Testis (tissue), 3 donors: Measurements from ENCODE around the gene VWA8. TPM values are rescaled to one million over a fixed set of nuclear protein-coding genes. Genes with fewer than 3 reads are reported as not detected.

Source experiments
- DNase-seq: peaks from one replicate; pipeline ENCODE4 v3.0.0-alpha.2; 2019
- H3K27ac ChIP-seq, 2 donors: fragments of 200-600 bp; sonication (generic); one replicate each; pipeline ENCODE4 v1.5.1; 2019
- H3K27me3 ChIP-seq: fragments of 200-600 bp; sonication (generic); one replicate; pipeline ENCODE4 v1.5.1; 2019
- H3K36me3 ChIP-seq: fragments of 200-600 bp; sonication (generic); one replicate; pipeline ENCODE4 v1.5.1; 2017; ENCODE audit warnings: low read depth; ENCODE audit errors: missing control alignments
- H3K4me1 ChIP-seq: fragments of 200-600 bp; sonication (generic); one replicate; pipeline ENCODE4 v1.5.1; 2019
- H3K4me3 ChIP-seq, 2 donors: fragments of 200-600 bp; sonication (generic); one replicate each; pipeline ENCODE4 v1.5.1; 2017 to 2019
- H3K9me3 ChIP-seq: fragments of 200-600 bp; sonication (generic); one replicate; pipeline ENCODE4 v1.5.1; 2017
- POLR2A ChIP-seq: fragments of 450-650 bp; IDR thresholded peaks from one replicate; pipeline ENCODE4 v1.6.1; 2017; ENCODE audit warnings: antibody characterized with exemption, mild to moderate bottlenecking, moderate library complexity
- WGBS, 2 donors: methylation state at CpG; one replicate each; pipeline ENCODE4 v1.1.5; 2018; 5-methylcytosine and 5-hydroxymethylcytosine counted together
- intact Hi-C: fragments of 100-400 bp; cut with DNase I; formaldehyde crosslinking; loops from one replicate; pipeline ENCODE4 v1.15.1; 2023; ENCODE audit warnings: low total_unique reads
- polyA plus RNA-seq: library from polyadenylated mRNA; stranded (reverse); fragments of 350-450 nt; fragmentation: Illumina TruSeq; extraction: RNeasy Lipid Tissue Mini Kit (QIAGEN cat#74804); gene quantifications from one replicate; pipeline ENCODE4 v1.2.3, GENCODE V29; 2014; ENCODE audit warnings: low read depth, low replicate concordance; ENCODE audit not compliant: insufficient read depth
- total RNA-seq, 2 donors: library from RNA; depleted of rRNA; stranded (reverse); fragments of >200 nt; gene quantifications; one replicate each; pipeline ENCODE4 v1.2.3, GENCODE V29; 2016
- TF ChIP-seq, protein P1 (sequence below), 3 experiments: fragments of 450-650 bp in 2 of 3; fragments of 200-600 bp in 1 of 3; sonication (generic) in 1 of 3; IDR thresholded peaks; one replicate each; pipeline ENCODE4 v1.5.1; 2016 to 2019; ENCODE audit warnings: antibody characterized with exemption in 3 of 3, mild to moderate bottlenecking in 2 of 3, moderate library complexity in 1 of 3

The VWA8 gene
- total and polyA plus RNA-seq, 3 donors from 2014 or later, result 6.9 to 27.1 (median 15.2) TPM

DNA sequence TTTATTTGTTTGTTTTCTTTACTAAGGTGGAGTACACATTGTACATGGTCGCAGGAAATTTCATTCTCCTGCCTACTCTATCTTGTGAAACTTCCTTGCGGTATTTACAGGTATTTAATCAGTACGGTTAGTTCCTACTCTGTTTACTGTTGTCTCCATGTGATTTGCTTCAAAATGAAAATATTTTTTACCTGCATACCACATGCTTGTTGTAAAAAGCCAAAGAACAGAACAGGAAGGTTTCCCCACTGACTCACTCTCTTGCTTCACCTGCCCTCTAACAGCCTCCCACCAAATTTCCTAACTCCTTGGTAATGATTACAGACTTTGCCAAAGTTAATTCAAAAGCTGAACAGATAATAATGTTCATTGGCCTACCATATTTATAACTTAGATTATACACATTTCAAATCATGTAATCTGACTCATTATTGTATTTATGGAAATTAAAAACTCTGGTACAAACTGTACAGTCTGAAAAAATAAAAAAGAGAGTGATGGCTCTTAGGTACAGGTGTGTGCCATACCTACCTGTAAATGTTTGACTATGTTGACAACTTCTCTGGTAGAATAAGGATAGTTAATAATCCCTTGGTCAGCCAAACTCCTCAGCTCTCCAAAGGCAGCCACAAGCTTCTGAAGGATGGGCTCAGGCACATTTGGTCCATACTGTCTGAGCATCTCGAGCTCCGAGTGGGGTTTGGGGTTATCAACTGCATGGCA lies 239.9 kb downstream of the VWA8 start:
- no peaks in the 10 kb centered on the region for H3K9me3 ChIP-seq
- no peaks in the 10 kb centered on the region for H3K4me1 ChIP-seq
- H3K27ac ChIP-seq, result no peak overlapping the region
- no peak overlapping the region for H3K4me3 ChIP-seq
- WGBS, 2 donors, result 93 to 97% methylated on average over 5 of the region's 5 CpGs
- no peaks in the 10 kb centered on the region for H3K36me3 ChIP-seq
- H3K27me3 ChIP-seq, result no peaks in the 10 kb centered on the region
- DNase-seq, result no peak
- TF ChIP-seq, protein P1, sequence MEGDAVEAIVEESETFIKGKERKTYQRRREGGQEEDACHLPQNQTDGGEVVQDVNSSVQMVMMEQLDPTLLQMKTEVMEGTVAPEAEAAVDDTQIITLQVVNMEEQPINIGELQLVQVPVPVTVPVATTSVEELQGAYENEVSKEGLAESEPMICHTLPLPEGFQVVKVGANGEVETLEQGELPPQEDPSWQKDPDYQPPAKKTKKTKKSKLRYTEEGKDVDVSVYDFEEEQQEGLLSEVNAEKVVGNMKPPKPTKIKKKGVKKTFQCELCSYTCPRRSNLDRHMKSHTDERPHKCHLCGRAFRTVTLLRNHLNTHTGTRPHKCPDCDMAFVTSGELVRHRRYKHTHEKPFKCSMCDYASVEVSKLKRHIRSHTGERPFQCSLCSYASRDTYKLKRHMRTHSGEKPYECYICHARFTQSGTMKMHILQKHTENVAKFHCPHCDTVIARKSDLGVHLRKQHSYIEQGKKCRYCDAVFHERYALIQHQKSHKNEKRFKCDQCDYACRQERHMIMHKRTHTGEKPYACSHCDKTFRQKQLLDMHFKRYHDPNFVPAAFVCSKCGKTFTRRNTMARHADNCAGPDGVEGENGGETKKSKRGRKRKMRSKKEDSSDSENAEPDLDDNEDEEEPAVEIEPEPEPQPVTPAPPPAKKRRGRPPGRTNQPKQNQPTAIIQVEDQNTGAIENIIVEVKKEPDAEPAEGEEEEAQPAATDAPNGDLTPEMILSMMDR (IDR thresholded peaks at IDR 0.05), result no peak
- no peak for TF ChIP-seq POLR2A
- intact Hi-C loops, result no loop called here

DNA sequence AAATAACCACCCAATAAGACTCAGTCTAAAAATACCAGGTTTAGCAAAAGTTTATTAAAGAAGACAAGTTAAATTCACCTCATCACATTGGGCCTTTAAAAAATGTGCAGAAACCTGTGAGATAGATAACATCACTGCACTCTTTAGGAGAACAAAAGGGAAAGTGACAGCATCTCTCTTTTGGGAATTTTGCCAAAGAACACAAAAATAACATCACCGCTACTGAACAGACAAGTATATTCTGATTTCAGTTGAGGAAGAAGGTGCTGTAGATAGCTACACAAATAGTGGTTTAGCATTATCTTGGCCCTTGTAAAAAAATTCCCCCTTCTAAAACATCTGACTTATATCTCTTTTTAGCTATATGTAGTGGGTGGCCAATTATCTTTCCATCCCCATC lies 244.7 kb downstream of the VWA8 start:
- H3K27ac ChIP-seq, result no peak overlapping the region
- H3K4me1 ChIP-seq, result no peaks in the 10 kb centered on the region
- H3K9me3 ChIP-seq, result no peaks in the 10 kb centered on the region
- H3K36me3 ChIP-seq, result no peaks in the 10 kb centered on the region
- 77 to 81% methylated on average over 1 of the region's 1 CpG for WGBS, 2 donors
- intact Hi-C loops, result no loop called here
- DNase-seq, result no peak
- no peak overlapping the region for H3K4me3 ChIP-seq
- TF ChIP-seq, protein P1 (IDR thresholded peaks at IDR 0.05), result no peak
- TF ChIP-seq POLR2A, result no peak
- H3K27me3 ChIP-seq, result no peaks in the 10 kb centered on the region

DNA sequence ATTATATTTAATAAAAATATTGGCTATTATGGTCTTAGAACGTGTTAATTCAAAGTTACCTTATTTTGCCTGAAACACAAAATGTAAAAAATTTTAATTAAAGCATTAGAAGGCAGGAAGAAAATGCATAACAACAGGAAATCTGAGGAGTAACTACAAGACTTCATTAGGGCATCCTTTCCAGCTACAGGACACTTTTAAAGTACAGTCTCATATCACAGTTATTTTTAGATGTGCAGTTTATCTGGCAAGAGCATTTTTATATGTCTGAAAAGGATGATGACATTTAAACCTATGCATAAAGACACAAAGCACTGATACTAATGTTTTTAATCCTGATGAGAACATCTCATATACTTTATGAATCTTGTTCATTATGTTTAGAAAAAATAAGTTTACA lies 247.5 kb downstream of the VWA8 start:
- Histone ChIP-seq H3K4me3 (no peak overlapping the region), H3K36me3 (no peaks in the 10 kb centered on the region), H3K4me1 (no peaks in the 10 kb centered on the region), H3K27ac (no peak overlapping the region), H3K9me3 (no peaks in the 10 kb centered on the region), H3K27me3 (no peaks in the 10 kb centered on the region)
- no peak for TF ChIP-seq POLR2A
- TF ChIP-seq, protein P1 (IDR thresholded peaks at IDR 0.05), result no peak
- DNase-seq, result no peak
- 57 to 68% methylated on average over 1 of the region's 1 CpG for WGBS, 2 donors
- intact Hi-C loops, result no loop called here

DNA sequence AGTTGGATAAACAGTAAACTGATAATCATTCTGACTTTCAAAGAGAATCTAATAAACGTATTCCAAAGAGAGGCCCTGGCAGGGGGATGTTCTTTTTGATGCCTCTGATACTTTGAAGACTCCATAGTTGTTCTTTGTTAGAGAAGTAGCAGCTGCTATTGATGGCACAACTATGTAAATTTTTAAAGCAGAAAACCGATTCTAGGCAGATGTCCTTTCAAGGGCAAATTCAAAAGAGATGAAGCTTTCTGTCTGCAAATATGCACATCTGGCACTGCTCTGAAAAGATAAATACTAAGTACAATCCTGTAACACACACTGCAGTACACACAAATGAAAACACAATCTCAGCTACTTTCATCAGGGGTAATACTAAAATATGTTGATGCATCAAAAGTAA lies 250.1 kb downstream of the VWA8 start:
- H3K27me3 ChIP-seq, result no peaks in the 10 kb centered on the region
- no peaks in the 10 kb centered on the region for H3K4me1 ChIP-seq
- no peak overlapping the region for H3K27ac ChIP-seq
- intact Hi-C loops, result no loop called here
- no peak for DNase-seq
- H3K4me3 ChIP-seq, result no peak overlapping the region
- WGBS, 2 donors, result 47 to 56% methylated on average over 2 of the region's 2 CpGs
- no peaks in the 10 kb centered on the region for H3K9me3 ChIP-seq
- no peak for TF ChIP-seq POLR2A
- TF ChIP-seq, protein P1 (IDR thresholded peaks at IDR 0.05), result no peak
- H3K36me3 ChIP-seq, result no peaks in the 10 kb centered on the region

DNA sequence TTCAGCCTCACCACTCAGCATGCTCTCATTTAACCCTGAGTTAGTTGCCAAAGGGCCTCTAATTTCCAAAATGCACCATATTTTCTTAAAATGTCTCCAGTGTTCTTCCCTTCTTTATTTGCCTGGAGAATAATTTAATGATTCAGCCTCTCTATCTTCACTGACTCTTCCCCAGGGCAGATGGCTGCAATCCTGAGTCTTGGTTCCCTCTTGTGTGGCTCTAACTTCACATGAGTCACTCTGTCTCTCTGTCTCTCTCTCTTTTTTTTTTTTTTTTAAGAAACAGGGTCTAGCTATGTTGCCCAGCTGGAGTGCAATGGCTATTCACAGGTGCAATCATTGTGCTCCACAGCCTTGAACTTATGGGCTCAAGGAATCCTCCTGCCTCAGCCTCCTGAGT lies 251.4 kb downstream of the VWA8 start:
- TF ChIP-seq POLR2A, result no peak
- TF ChIP-seq, protein P1 (IDR thresholded peaks at IDR 0.05), result no peak
- intact Hi-C loops, result no loop called here
- no peaks in the 10 kb centered on the region for H3K27me3 ChIP-seq
- no peak overlapping the region for H3K27ac ChIP-seq
- H3K4me3 ChIP-seq, result no peak overlapping the region
- no peaks in the 10 kb centered on the region for H3K4me1 ChIP-seq
- H3K36me3 ChIP-seq, result no peaks in the 10 kb centered on the region
- no peaks in the 10 kb centered on the region for H3K9me3 ChIP-seq
- no peak for DNase-seq
